HepG2 (cell line): ENCODE results near the gene SLC16A13. TPM values are rescaled to one million over a fixed set of nuclear protein-coding genes. Genes with fewer than 3 reads are reported as not detected.

Source experiments
- ATF6 ChIP-seq: sonication (generic); formaldehyde crosslinking; conservative IDR thresholded peaks from 2 replicates; pipeline ENCODE4 v1.4.0; 2020; ENCODE audit warnings: missing genetic modification reagents
- CBX2 ChIP-seq, 2 experiments: fragments of 200-600 bp in 1 of 2; sonication (generic); formaldehyde crosslinking in 1 of 2; IDR thresholded peaks; 2 replicates each; pipeline versions ENCODE4 v1.7.0 to v1.8.1; 2018 to 2022; ENCODE audit warnings: low read depth in 2 of 2, low read length in 1 of 2, mild to moderate bottlenecking in 1 of 2, missing genetic modification reagents in 1 of 2
- CREM ChIP-seq, 2 experiments: sonication (generic) in 1 of 2; formaldehyde crosslinking in 1 of 2; IDR thresholded peaks; 2 replicates each; pipeline versions ENCODE4 v1.4.0 to v1.6.1; 2016 to 2020; ENCODE audit warnings: antibody characterized with exemption in 1 of 2, mild to moderate bottlenecking in 1 of 2, missing genetic modification reagents in 1 of 2
- CTCF ChIP-seq: sonication (generic); formaldehyde crosslinking; IDR thresholded peaks from 2 replicates; pipeline ENCODE4 v1.5.0; 2020; ENCODE audit warnings: mild to moderate bottlenecking, missing genetic modification reagents, moderate library complexity
- EEA1 ChIP-seq: sonication (generic); formaldehyde crosslinking; IDR thresholded peaks from 2 replicates; pipeline ENCODE4 v1.5.1; 2020; ENCODE audit warnings: mild to moderate bottlenecking, missing genetic modification reagents, borderline replicate concordance
- EED ChIP-seq: sonication (generic); formaldehyde crosslinking; IDR thresholded peaks from 2 replicates; pipeline ENCODE4 v1.5.0; 2020; ENCODE audit warnings: mild to moderate bottlenecking, missing genetic modification reagents
- GTF2F1 ChIP-seq: fragments of 150-350 bp; IDR thresholded peaks from 2 replicates; pipeline ENCODE4 v1.6.1; 2014; ENCODE audit warnings: low read length
- HNRNPH1 ChIP-seq: fragments of 200-400 bp; formaldehyde crosslinking; optimal IDR thresholded peaks from 2 replicates; pipeline ENCODE3; 2017; ENCODE audit warnings: mild to moderate bottlenecking, low read depth, low read length
- IKZF5 ChIP-seq: IDR thresholded peaks from 2 replicates; pipeline ENCODE4 v1.6.1; 2018; ENCODE audit warnings: missing genetic modification reagents, mild to moderate bottlenecking, missing compliant biosample characterization
- ISL2 ChIP-seq: sonication (generic); formaldehyde crosslinking; IDR thresholded peaks from 2 replicates; pipeline ENCODE4 v1.5.0; 2020; ENCODE audit warnings: missing genetic modification reagents
- JARID2 ChIP-seq: sonication (generic); formaldehyde crosslinking; IDR thresholded peaks from 2 replicates; pipeline ENCODE4 v1.8.1; 2023; ENCODE audit warnings: missing genetic modification reagents, inconsistent platforms; ENCODE audit not compliant: insufficient replicate concordance
- KAT2B ChIP-seq: fragments of 150-350 bp; IDR thresholded peaks from 2 replicates; pipeline ENCODE4 v1.6.1; 2014; ENCODE audit warnings: low read depth, low read length, borderline replicate concordance
- KDM1A ChIP-seq: IDR thresholded peaks from 2 replicates; pipeline ENCODE4 v1.6.1; 2016; ENCODE audit warnings: missing compliant biosample characterization
- MTA3 ChIP-seq: sonication (generic); formaldehyde crosslinking; IDR thresholded peaks from 2 replicates; pipeline ENCODE4 v1.4.0; 2020; ENCODE audit warnings: missing genetic modification reagents
- NR2C2 ChIP-seq: sonication (generic); formaldehyde crosslinking; IDR thresholded peaks from 2 replicates; pipeline ENCODE4 v1.4.0; 2020; ENCODE audit warnings: missing genetic modification reagents, mild to moderate bottlenecking, moderate library complexity, borderline replicate concordance
- TAF15 ChIP-seq: fragments of 200-400 bp; formaldehyde crosslinking; IDR thresholded peaks from one replicate; pipeline ENCODE4 v1.6.1; 2018; ENCODE audit warnings: mild to moderate bottlenecking, low read depth, low read length; ENCODE audit not compliant: poor library complexity, severe bottlenecking
- TOE1 ChIP-seq: sonication (generic); formaldehyde crosslinking; IDR thresholded peaks from 2 replicates; pipeline ENCODE4 v1.4.0; 2020; ENCODE audit warnings: mild to moderate bottlenecking, missing genetic modification reagents
- ZC3H4 ChIP-seq: sonication (generic); formaldehyde crosslinking; IDR thresholded peaks from 2 replicates; pipeline ENCODE4 v1.4.0; 2020; ENCODE audit warnings: missing genetic modification reagents, borderline replicate concordance
- ZNF660 ChIP-seq: sonication (generic); formaldehyde crosslinking; IDR thresholded peaks from 2 replicates; pipeline ENCODE4 v1.5.1; 2020; ENCODE audit warnings: mild to moderate bottlenecking, low read depth, missing genetic modification reagents, borderline replicate concordance
- ZNF746 ChIP-seq: sonication (generic); formaldehyde crosslinking; IDR thresholded peaks from 2 replicates; pipeline ENCODE4 v1.8.0; 2022; ENCODE audit warnings: mild to moderate bottlenecking, missing genetic modification reagents
- ZNF747 ChIP-seq: sonication (generic); formaldehyde crosslinking; IDR thresholded peaks from 2 replicates; pipeline ENCODE4 v1.8.1; 2023; ENCODE audit warnings: missing genetic modification reagents, mild to moderate bottlenecking, borderline replicate concordance
- ZNF792 ChIP-seq: IDR thresholded peaks from 2 replicates; pipeline ENCODE4 v1.6.1; 2016
- polyA plus RNA-seq, 8 experiments: library from polyadenylated mRNA; depleted of rRNA in 3 of 8; stranded (reverse) in 7 of 8; unstranded in 1 of 8; fragments of >200 nt; fragmentation: Illumina TruSeq in 4 of 8; extraction: Trizol in 4 of 8; gene quantifications; 2 replicates each; pipeline versions ENCODE4 v1.2.1 to v1.2.3, GENCODE V29; 2011 to 2016; ENCODE audit warnings: low read depth in 4 of 8, missing spikeins in 1 of 8, mixed read lengths in 1 of 8; ENCODE audit not compliant: insufficient read depth in 1 of 8
- total RNA-seq, 5 experiments: library from RNA; depleted of rRNA; stranded (reverse); fragments of >200 nt; fragmentation: Illumina TruSeq; extraction: Trizol; gene quantifications; 2 replicates each; pipeline ENCODE4 v1.2.3, GENCODE V29; 2016; ENCODE audit warnings: low read depth in 1 of 5
- TF ChIP-seq, protein P1 (sequence below): sonication (generic); formaldehyde crosslinking; IDR thresholded peaks from 2 replicates; pipeline ENCODE4 v1.5.0; 2020; ENCODE audit warnings: missing genetic modification reagents

The SLC16A13 gene
- total and polyA plus RNA-seq, 2 of the 13 experiments (the other 11 are each of a cell fraction or from before 2014, with no cell fraction given): 2.2 to 3.0 TPM

- 0 out of 2 replicates have a peak, but pooled peaks have one; percentile 27 for TF ChIP-seq GTF2F1
- TF ChIP-seq ISL2 (CRISPR knock-in tag): peak; percentile 25; the same call in 1 of the 2 replicates
- TF ChIP-seq EEA1 (CRISPR knock-in tag): no peak
- 0 out of 2 replicates have a peak, but pooled peaks have one; percentile 24 for TF ChIP-seq NR2C2 (CRISPR knock-in tag)
- TF ChIP-seq KAT2B: no peak
- no peak for TF ChIP-seq ZC3H4 (CRISPR knock-in tag)
- TF ChIP-seq ZNF792 (CRISPR knock-in tag): peak; percentile 64; the same call in 1 of the 2 replicates
- TF ChIP-seq CBX2 (IDR thresholded peaks at IDR 0.05; ENCODE audit: low read depth, low read length): no peak
- TF ChIP-seq CBX2 (CRISPR knock-in tag; IDR thresholded peaks at IDR 0.05; ENCODE audit: low read depth): no peak
- 0 out of 2 replicates have a peak, but pooled peaks have one; percentile 33 for TF ChIP-seq ATF6 (CRISPR knock-in tag)
- TF ChIP-seq CTCF (CRISPR knock-in tag): peak; percentile 81
- TF ChIP-seq IKZF5 (CRISPR knock-in tag): 0 out of 2 replicates have a peak, but pooled peaks have one; percentile 14
- no peak for TF ChIP-seq ZNF660
- TF ChIP-seq TOE1: no peak
- TF ChIP-seq JARID2 (CRISPR knock-in tag): no peak
- TF ChIP-seq EED (CRISPR knock-in tag): no peak
- peak; percentile 69 for TF ChIP-seq CREM (IDR thresholded peaks at IDR 0.05)
- peak; percentile 8; the same call in 1 of the 2 replicates for TF ChIP-seq CREM (CRISPR knock-in tag; IDR thresholded peaks at IDR 0.05)
- no peak for TF ChIP-seq HNRNPH1
- no peak for TF ChIP-seq MTA3
- no peak; the same call in 1 of the 2 replicates for TF ChIP-seq ZNF747 (CRISPR knock-in tag)
- TF ChIP-seq KDM1A (CRISPR knock-in tag): peak; percentile 11; the same call in 1 of the 2 replicates
- TF ChIP-seq TAF15: no peak
- TF ChIP-seq ZNF746 (CRISPR knock-in tag): no peak; the same call in 1 of the 2 replicates
- TF ChIP-seq, protein P1, sequence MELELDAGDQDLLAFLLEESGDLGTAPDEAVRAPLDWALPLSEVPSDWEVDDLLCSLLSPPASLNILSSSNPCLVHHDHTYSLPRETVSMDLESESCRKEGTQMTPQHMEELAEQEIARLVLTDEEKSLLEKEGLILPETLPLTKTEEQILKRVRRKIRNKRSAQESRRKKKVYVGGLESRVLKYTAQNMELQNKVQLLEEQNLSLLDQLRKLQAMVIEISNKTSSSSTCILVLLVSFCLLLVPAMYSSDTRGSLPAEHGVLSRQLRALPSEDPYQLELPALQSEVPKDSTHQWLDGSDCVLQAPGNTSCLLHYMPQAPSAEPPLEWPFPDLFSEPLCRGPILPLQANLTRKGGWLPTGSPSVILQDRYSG: no peak
Measured at GRCh38 chr17:7014261-7014994, 21.4 kb upstream of the SLC16A13 start (continued).
